Lower leg skin (tissue), 3 donors: ENCODE results near the gene VAV3.

Source experiments
- CTCF ChIP-seq, 3 donors: fragments of 450-650 bp; IDR thresholded peaks; one replicate each; pipeline ENCODE4 v1.5.1; 2016; ENCODE audit warnings: antibody characterized with exemption in 3 of 3, mild to moderate bottlenecking in 3 of 3, moderate library complexity in 2 of 3
- POLR2A ChIP-seq, 2 donors: fragments of 450-650 bp; IDR thresholded peaks; one replicate each; pipeline ENCODE4 v1.6.1; 2016 to 2017; ENCODE audit warnings: antibody characterized with exemption in 2 of 2, mild to moderate bottlenecking in 1 of 2, moderate library complexity in 1 of 2

DNA sequence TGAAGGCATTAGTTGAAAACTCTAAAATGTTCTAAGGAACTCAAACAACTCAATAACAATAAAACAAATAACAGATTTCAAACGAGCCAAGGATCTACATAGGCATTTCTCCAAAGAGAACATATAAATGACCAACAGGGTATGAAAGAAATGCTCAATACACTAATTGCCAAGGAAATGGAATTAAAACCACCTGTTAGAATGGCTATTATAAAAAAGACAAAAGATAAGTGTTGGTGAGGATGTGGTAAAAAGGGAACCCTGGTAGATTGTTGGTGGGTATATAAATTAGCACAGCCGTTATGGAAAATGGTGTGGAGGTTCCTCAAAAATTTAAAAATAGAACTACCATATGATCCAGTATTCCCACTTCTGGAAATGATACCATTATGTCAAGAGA, 9.1 kb upstream of the VAV3 start:
- TF ChIP-seq CTCF (IDR thresholded peaks at IDR 0.05) (no peak), POLR2A (IDR thresholded peaks at IDR 0.05) (no peak)
